PFSK-1 (cell line): Measurements from ENCODE around the gene LRRC7.

Source experiments
- FOXP2 ChIP-seq: optimal IDR thresholded peaks from 2 replicates; pipeline ENCODE3; 2011; ENCODE audit warnings: borderline replicate concordance, control low read depth, inconsistent platforms; ENCODE audit not compliant: insufficient read depth; ENCODE audit errors: extremely low read length, extremely low read depth
- POLR2AphosphoS5 ChIP-seq: IDR thresholded peaks from 2 replicates; pipeline ENCODE4 v1.6.1; 2012; ENCODE audit warnings: low read depth, mild to moderate bottlenecking, control low read depth, low read length, moderate library complexity
- SIN3A ChIP-seq: IDR thresholded peaks from 2 replicates; pipeline ENCODE4 v1.6.1; 2012; ENCODE audit warnings: mild to moderate bottlenecking, low read length, moderate library complexity, borderline replicate concordance; ENCODE audit not compliant: insufficient read depth
- TAF1 ChIP-seq: IDR thresholded peaks from 2 replicates; pipeline ENCODE4 v1.6.1; 2012; ENCODE audit warnings: low read length, control low read depth, borderline replicate concordance; ENCODE audit not compliant: insufficient read depth
- TF ChIP-seq, protein P1 (sequence below), 2 experiments: IDR thresholded peaks; 2 replicates each; pipeline versions ENCODE4 v1.6.1 to v1.8.0; 2011 to 2012; ENCODE audit warnings: low read depth in 2 of 2, low read length in 2 of 2, control low read depth in 1 of 2, inconsistent platforms in 1 of 2, mild to moderate bottlenecking in 1 of 2, moderate library complexity in 1 of 2; ENCODE audit not compliant: insufficient read depth in 1 of 2

DNA sequence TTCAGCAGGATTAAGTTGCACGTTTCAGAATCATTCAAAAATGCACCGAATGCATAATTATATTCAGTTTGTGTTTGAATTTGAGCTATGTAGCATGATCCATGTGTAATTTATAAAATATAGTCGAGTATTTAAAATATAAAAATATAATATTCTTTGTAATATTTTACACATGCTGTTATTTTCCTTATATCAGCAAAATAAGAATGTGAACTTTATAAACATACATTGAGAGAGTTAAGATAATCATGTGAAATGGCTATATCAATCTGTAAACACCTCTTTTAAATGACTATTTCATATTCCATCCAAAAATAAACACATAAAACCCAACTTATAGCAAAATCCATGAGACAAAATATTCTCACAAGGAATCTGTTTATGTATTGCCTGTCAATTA lies 303.7 kb downstream of the LRRC7 start:
- TF ChIP-seq POLR2AphosphoS5 (no peak), TAF1 (no peak), SIN3A (no peak), FOXP2 (no peak)
- TF ChIP-seq, protein P1, sequence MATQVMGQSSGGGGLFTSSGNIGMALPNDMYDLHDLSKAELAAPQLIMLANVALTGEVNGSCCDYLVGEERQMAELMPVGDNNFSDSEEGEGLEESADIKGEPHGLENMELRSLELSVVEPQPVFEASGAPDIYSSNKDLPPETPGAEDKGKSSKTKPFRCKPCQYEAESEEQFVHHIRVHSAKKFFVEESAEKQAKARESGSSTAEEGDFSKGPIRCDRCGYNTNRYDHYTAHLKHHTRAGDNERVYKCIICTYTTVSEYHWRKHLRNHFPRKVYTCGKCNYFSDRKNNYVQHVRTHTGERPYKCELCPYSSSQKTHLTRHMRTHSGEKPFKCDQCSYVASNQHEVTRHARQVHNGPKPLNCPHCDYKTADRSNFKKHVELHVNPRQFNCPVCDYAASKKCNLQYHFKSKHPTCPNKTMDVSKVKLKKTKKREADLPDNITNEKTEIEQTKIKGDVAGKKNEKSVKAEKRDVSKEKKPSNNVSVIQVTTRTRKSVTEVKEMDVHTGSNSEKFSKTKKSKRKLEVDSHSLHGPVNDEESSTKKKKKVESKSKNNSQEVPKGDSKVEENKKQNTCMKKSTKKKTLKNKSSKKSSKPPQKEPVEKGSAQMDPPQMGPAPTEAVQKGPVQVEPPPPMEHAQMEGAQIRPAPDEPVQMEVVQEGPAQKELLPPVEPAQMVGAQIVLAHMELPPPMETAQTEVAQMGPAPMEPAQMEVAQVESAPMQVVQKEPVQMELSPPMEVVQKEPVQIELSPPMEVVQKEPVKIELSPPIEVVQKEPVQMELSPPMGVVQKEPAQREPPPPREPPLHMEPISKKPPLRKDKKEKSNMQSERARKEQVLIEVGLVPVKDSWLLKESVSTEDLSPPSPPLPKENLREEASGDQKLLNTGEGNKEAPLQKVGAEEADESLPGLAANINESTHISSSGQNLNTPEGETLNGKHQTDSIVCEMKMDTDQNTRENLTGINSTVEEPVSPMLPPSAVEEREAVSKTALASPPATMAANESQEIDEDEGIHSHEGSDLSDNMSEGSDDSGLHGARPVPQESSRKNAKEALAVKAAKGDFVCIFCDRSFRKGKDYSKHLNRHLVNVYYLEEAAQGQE (IDR thresholded peaks at IDR 0.05; ENCODE audit: insufficient read depth in 1 of 2, low read depth in 2 of 2, low read length in 2 of 2): no peak
